ENCODE measurements around the gene NRIP2.

Gene NRIP2

GRCh38 chr12:2804393-2805142, 30.3 kb downstream of the NRIP2 start:
- no peak for DNase-seq

GRCh38 chr12:2803635-2804392, 31.0 kb downstream of the NRIP2 start:
- DNase-seq = no peak

GRCh38 chr12:2801044-2801783, 33.6 kb downstream of the NRIP2 start:
- no peak for DNase-seq

DNA sequence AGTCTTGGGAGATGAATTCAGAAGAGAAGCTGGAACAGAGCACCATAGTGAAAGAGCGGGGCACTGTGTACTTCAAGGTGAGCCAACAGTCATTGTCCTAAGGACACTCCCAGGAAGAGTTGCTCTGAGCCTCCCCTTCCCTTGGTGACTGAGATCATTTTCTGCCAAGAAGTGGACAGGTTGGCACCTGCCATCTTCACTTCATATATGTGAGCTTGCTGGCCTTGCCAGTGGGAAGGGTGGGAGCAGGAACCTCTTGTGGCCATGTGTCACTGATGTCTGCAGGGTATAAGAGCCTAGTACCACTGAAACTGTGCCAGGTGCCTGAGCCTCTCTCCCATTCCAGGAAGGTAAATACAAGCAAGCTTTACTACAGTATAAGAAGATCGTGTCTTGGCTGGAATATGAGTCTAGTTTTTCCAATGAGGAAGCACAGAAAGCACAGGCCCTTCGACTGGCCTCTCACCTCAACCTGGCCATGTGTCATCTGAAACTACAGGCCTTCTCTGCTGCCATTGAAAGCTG, 34.7 kb downstream of the NRIP2 start:
- DNase-seq = no peak

- DNase-seq = no peak
Measured at GRCh38 chr12:2797721-2798418, 37.0 kb downstream of the NRIP2 start.

- DNase-seq = no peak
Measured at GRCh38 chr12:2796187-2796666, 38.6 kb downstream of the NRIP2 start.

DNA sequence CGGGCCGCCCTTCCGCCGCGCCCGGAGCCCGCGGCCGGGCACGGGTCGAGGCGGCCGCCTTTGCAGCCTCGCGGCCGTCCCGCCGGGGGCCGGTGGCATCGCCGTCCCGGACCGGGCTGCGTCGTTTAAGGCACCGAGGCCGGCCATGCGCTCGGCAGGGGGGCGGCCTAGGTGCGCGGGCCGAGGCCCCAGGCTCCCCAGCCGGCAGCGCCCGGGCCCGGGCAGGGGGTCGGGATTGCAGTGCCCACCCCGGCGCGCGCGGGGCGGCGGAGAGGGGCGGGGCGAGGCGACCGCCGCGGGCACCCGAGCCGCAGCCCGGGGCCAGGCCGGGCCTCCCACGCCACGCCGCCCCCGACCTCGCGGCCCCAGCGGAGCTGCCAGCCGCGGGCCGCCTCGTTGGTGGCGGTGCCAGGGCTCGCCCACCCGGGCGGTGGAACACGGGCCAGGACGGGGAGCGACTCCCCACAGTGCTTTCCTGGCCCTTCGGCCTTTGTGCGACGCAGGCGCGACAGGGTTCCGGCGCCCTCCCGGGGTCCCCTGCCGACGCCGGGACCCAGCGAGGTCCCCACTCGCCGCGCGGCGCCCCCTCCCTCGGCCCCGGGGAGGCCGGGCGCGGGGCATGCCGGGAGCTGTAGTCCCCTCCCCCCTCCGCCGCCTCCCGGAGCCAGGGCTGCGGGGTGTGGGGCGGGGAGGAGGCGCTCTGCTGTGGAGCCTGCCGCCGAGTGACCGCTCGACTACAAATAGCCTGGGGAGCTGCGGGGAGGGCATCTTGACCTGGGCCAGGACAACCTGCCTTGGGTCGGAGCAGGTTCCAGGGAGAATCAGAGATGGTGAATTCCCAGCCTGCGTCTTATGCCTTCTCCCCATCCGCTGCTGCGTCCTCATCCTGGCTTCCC, 39.3 kb downstream of the NRIP2 start:
- DNase-seq = peak; percentile 80

GRCh38 chr12:2794736-2795289, 40.0 kb downstream of the NRIP2 start, which contains the start of gene FKBP4:
Gene FKBP4 (plus strand): TSS chr12:2794970. CDS start chr12:2795140, 170 bp downstream.
- DNase-seq = peak; percentile 94

DNA sequence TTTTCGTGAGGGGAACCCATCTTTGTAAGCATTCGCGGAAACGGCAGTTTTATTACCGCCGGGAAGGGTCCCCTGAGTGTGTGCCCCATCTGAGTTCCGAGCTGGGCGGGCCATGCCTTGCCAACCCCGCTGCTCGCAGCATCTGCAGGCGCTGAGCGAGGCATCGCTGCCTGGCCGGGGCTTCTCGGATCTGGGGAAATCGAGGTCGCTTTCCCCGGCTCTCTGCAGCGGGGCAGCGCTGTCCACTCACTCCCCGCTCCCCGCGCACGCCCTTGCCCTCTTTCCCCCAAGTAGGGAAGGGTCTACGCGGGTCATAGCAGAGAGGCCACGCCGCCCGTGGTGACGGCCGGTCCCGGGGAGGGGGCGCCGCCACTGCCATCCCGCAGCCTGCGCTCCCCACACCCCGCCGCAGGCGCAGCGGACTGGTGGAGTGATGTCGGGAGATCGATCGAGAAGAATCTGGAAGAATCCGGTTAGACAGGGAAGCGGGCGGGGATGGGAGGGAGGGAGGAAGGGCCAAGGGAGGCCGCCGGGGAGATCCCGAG, 40.6 kb downstream of the NRIP2 start:
- peak; percentile 31 for DNase-seq

- no peak for DNase-seq
Measured at GRCh38 chr12:2793561-2793960, 41.3 kb downstream of the NRIP2 start.

GRCh38 chr12:2792671-2793500, 41.9 kb downstream of the NRIP2 start:
- no peak for DNase-seq

- no peak for DNase-seq
Measured at GRCh38 chr12:2791089-2791488, 43.7 kb downstream of the NRIP2 start.

DNA sequence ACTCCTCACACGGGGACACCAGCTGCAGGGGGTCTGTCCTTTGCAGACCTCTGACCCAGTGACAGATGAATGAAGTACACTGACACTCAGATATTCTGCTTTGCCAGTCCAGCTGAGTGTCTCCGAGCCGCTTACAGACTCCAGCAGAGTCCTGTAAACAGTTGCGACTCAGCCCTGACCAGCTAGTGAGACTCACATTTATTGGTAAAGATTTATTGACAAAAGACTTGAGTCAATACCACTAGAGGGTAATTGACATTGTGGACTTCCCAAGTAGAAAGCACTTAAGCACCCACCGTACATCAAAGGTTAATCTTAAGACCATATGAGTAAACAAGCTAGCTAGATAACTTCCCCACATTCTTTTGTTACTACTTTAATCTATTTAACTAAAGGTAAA, 49.8 kb downstream of the NRIP2 start:
- DNase-seq = no peak

DNA sequence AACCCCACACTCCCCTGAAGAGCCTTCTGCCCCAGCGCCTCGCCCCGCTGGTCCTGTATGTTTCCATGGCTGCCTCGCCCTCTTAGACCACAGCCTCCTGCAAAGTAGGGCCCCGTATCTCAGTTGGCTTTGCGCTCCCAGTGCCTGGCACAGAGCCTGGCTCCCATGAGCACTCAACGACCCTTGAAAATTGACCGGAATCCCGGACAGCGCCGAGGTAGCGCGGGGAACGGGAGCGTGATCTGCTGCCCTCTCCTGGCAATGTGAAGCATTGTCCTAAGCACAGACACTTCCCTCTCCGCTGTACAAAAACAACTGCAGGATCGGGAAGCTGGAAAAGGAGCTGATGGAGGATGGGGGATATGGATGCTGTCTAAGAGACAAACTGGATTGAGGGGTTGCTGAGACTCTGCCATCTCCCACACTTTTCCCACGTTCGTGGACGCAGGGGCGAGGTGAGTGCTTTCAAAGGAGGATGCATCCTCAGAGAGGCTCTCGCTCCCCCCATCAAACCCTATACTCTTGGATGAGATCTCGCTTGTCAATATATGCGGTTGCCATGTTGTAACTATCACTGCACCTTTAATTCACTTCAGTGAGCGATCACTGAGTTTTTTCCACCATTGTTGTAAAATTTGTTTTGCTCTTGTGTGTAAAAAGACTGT, 50.8 kb downstream of the NRIP2 start:
- DNase-seq = peak; percentile 62

DNA sequence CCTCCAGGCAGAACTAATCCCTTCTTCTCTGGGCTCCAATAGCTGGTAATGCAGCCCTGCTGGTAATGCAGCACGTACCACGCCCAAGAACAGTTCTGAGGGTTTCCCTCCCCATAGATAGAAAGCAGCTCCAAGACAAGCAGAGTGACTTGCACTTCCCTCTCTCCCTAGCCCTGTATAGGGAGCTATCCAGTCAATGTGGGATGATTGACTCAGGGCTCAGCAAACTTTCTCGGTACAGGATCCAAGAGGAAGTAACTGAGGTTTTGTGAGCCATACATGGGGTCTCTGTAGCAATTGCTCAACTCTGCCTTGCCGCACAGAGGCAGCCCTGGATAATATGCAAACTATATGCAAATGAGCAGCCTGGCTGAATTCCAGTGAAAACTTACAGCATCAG, 55.6 kb downstream of the NRIP2 start:
- DNase-seq = no peak

DNA sequence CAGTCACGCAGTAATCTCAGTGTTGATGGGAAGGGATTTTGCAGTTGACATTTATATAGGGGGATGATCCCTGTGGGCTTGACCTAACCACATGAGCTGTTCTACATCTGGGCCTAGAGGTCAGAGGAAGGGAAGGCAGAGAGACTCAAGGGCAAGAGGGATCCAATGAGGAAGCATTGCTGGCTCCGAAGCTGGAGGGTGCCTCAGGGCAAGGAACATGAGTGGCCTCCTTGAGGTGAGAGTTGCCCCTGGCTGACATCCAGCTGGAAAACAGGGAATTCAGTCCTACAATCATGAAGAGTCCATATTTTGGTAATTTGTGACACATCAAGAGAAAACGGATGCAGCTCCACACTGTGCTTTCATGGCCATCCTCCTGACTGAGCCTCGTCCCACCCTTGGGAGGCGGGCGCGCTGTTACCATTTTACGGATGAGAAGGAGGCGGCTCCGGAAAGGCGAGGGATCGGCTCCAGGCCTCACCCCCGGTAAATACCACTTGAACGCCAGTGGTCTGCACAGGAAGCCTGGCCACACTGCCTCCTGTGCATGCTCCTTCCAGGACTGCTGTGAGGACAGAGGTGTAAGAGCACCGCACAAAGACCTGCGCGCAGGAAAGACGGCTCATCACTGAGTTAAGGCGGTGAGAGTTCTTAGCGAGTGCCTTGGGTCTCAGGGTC, 58.6 kb downstream of the NRIP2 start:
- no peak for DNase-seq

DNA sequence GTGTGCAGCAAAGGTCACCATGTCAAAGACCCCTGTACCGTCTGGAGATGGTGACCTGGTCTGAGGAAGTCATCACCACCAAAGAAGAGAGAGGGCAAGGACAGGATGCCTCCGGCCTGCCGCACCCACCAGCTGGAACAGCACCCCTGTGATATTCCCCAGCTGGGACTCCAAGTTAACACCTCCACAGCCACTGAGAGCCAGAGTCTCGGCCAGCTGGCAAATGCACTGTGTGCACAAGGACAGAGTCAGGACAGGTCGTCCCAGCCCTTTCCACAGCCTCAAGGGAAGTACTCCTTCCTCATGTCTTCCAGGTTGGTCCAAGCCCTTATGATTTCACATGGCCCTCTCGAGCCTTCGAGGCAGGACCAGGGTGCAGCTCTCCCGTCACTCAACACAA, 59.4 kb downstream of the NRIP2 start:
- DNase-seq = no peak
